GM19238 (cell line): ENCODE results near the gene PGAM2.

Experiments
- DNase-seq: peaks from one replicate; pipeline ENCODE4 v3.0.0; 2011; ENCODE audit warnings: low spot score; ENCODE audit not compliant: insufficient read length

PGAM2 gene

GRCh38 chr7:44103923-44104859, 38.8 kb upstream of the PGAM2 start, which contains the start of gene AEBP1:
Gene AEBP1 (plus strand): TSS chr7:44104345. CDS start chr7:44104666, 321 bp downstream.
- no peak for DNase-seq

GRCh38 chr7:44103566-44103922, 38.2 kb upstream of the PGAM2 start:
- DNase-seq, result no peak

DNA sequence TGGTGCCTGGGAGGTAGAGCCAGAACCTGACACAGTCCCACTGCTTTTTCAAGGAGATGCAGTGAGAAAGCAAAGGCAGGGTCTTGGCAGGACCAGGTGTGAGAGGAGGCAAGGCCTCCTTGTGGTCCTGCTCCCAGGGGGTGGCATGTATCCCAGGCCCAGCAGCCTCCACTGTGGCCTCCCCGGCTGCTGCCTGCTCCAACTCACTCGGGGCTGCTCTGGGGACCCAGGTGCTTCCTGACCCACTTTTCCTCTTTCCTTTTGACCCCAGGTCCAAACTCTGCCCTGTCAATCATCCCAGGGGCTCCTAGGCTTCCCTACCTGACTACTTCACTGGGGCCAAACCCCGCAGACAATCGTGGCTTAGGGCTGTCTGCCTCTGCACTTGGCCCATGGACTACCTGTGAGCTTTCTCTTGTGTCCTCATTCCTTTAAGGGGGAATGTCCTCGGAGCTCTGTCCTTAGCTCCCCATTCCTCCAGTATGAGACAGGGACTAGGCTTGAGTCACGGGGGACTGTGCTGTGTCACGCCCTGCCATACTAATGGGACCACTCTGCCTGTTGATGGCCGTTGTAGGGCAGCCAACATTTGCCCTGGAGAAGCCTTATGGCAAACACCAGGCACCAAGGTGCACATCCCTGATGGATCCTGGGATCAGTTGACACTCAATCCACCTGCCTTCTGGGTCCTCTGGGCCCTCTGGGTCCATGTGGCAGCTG, 37.6 kb upstream of the PGAM2 start:
- no peak for DNase-seq

GRCh38 chr7:44101966-44102845, 36.8 kb upstream of the PGAM2 start:
- DNase-seq, result no peak

GRCh38 chr7:44101303-44101965, 36.1 kb upstream of the PGAM2 start:
- DNase-seq, result no peak

GRCh38 chr7:44100458-44101302, 35.3 kb upstream of the PGAM2 start:
- no peak for DNase-seq

DNA sequence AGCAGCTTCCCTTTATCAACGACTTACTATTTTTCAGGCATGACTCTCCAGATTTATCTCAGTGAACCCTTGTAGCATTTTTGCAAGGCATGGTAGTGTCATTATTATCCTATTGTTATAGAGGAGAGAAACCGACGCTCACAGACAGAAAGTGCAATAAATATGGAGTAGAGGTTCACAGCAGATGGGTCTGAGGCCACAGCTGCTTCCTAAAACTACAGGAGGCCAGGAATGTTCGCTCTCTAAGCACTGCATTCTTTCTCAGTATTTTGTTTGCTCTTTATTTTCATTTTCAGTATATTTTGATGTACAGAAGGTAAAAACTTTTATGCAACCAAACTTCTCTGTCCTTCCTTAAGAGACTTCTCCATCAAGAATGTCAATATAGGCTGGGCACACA, 34.3 kb upstream of the PGAM2 start:
- no peak for DNase-seq

- DNase-seq, result no peak
These were observed 33.0 kb upstream of the PGAM2 start for GRCh38 chr7:44098092-44099068.

- DNase-seq, result no peak
These were observed 31.9 kb upstream of the PGAM2 start for GRCh38 chr7:44097064-44097932.

GRCh38 chr7:44096326-44096881, 31.0 kb upstream of the PGAM2 start:
- no peak for DNase-seq

DNA sequence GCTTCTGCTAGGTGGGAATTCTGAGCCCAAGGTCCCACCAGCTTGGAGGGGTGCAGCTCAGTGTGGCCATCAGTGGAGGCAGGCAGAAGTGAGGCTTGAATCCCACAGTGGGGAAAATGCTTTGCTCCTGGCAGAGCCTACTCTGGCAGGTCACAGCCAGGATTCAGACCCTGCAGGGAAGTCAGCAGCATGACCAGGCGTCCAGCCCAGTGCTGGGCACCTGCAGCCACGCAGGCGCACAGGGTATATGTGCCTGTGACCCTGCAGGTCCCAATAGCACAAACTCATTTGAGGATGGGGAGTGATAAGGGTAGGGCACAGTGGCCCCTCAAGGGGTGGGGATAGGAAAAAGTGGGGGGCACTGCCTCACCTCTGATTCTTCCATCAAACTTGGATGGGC, 30.4 kb upstream of the PGAM2 start:
- no peak for DNase-seq

DNA sequence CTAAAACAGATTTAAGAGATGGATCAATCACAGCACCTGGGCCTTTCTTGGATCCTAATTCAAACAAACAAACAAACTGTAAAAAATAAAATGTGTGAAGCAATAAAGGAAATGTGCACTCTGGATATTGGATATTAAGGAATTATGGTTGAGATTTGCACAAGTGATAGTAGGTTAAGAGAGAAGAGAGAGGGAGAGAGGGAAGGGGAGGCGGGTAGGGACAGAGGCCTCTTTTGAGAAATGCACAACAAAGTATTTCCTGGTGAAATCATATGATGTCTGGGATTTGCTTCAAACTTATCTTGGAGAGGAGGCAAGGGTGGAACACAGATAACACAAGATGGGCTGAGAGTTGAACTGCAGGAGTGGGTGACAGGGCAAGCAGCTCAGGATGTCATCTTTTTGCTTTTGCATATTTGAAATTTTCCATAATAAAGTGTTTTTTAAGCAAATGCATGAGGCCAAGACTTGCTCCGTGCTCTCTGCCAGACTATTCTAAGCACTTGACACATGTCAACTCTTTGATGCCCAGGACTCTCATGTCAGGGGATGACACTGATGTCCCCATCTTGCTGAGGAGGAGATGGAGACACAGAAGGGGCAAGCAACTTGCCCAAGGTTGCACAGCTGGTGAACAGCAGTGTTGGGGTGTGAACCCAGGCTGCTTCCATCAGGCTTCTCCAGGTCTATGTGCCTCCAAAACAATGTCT, 29.7 kb upstream of the PGAM2 start:
- no peak for DNase-seq

DNA sequence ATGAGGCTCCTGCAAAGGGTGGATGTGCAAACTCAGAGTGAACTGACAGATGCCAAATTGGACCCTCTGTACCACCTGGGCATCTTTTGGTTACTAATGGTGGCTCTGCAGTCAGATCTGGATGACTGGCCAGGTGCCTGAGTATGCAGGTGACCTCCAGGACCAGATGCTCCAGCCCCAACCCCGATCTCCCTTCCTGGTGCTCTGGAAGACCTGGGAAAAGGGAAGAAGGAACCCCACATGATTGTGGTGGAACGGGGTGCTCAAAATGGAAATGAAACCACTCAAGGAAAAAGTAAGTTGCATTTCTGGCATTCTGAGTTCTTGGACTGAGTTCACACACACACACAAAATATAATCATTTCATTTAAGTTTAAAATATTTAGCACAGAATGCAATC, 29.0 kb upstream of the PGAM2 start:
- no peak for DNase-seq

DNA sequence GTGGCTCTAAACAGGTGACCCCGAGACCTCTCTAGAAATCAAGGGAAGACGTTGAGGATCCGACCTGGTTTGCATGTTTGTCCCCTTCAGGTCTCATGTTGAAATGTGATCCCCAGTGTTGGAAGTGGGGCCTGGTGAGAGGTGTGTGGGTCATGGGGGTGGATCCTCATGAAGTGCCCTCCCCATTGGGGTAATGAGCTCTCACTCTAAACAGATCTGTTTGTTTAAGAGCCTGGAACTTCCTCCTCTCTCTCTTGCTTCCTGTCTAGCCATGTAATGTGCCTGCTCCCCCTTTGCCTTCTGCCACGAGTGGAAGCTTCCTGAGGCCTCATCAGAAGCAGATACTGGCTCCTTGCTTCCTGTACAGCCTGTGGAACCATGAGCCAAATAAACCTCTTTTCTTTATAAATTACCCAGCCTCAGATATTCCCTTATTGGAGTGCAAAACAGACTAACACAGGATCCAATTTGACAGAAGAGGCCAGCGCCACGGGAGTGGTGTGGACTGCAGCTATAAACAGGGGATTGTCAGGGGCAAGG, 27.8 kb upstream of the PGAM2 start:
- DNase-seq, result no peak

DNA sequence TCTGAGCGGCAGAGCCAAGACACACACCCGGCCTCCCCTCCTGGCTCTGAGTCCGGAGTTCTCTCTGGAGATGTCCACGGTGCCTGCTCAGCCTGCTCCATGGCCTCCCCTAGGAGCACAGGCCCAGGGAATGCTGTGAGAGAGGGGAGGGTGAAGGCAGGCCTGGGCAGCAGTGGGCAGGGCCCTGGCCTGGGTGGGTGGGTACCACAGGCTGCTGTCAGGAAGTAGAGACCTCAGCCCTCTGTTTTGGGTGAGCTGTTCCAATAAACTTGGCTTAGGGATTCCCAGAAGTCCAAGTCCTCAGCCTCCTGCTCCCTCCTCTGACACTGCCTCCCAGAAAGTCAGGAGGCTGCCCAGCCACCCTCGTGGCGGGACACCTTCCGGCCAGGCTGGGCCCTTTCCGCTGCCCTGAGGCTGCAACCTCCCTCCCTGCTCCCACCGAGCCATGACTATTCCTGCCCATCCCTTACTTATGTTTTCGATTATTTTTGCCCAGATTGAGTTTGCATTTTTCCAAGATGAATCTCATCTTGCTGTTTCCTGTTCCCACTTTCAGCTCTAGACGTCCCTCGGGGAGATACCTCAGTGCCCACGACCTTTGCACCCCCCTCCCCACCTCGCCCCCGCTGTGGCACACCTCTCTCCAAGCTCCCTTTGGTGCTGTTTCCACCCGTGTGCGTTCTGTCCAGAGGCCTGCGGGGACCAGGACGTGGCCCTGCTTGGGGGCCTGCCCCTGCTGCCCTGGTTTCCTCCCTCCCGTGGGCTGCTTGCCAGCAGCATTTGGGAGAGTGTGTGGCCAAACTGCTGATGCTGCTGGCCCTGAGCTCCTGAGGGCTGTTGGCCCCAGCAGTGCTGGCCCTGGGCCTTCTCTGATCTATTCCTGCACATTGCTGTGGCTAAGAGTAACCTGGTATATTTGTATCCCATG, 22.8 kb upstream of the PGAM2 start:
- DNase-seq, result no peak

- DNase-seq, result no peak
These were observed 21.3 kb upstream of the PGAM2 start for GRCh38 chr7:44086627-44087026.
